GM12878 (cell line): ENCODE measurements around the gene RET. TPM values are rescaled to one million over a fixed set of nuclear protein-coding genes. Genes with fewer than 3 reads are reported as not detected.

Experiments
- ATAC-seq: fragments of 200-7000 bp; cut with Tn5 transposase; 3 replicates; pipeline ENCODE4 v1.9.1; 2020; ENCODE audit warnings: mild to moderate bottlenecking, moderate library complexity
- BruUV-seq: library from RNA; stranded (reverse); fragments of 400-500 nt; replicated peaks from 2 replicates; lab custom pipeline; 2021; lab: Mats Ljungman, UMichigan
- CTCF ChIA-PET: fragments of 300-600 bp; sonication (Branson Sonifier 250); formaldehyde crosslinking; extraction: SDS; loops from one replicate; lab custom pipeline; 2021; ENCODE audit warnings: inconsistent platforms; lab: Yijun Ruan, JAX
- POLR2A ChIA-PET: fragments of 350-600 bp; formaldehyde crosslinking; extraction: SDS; loops from one replicate; lab custom pipeline; 2021; ENCODE audit warnings: inconsistent platforms; lab: Charles Lee
- RAD21 ChIA-PET: fragments of 300-600 bp; sonication (Branson Sonifier 250); formaldehyde crosslinking; loops from one replicate; lab custom pipeline; 2023; ENCODE audit warnings: antibody characterized with exemption; ENCODE audit not compliant: unreplicated experiment; lab: Charles Lee
- SMC1A ChIA-PET: fragments of 300-600 bp; sonication (Branson Sonifier 250); formaldehyde crosslinking; loops from one replicate; lab custom pipeline; 2023; ENCODE audit not compliant: unreplicated experiment, uncharacterized antibody; lab: Charles Lee
- DNase-seq: peaks from one replicate; pipeline ENCODE4 v3.0.0-alpha.2; 2011; ENCODE audit warnings: low read depth, low spot score
- FAIRE-seq: peaks from 3 replicates; lab custom pipeline; 2011; peaks lifted over from hg19 to GRCh38; lab: Jason Lieb, UNC
- H2AFZ ChIP-seq: 2 replicates; pipeline ENCODE4 v1.6.0; 2011; ENCODE audit warnings: low read depth, low read length, control low read depth; ENCODE audit not compliant: control insufficient read depth
- H3K27ac ChIP-seq: 2 replicates; pipeline ENCODE4 v1.5.1; 2011; ENCODE audit warnings: control low read depth; ENCODE audit not compliant: control insufficient read depth, insufficient read depth
- H3K27me3 ChIP-seq, 2 experiments: replicated peaks in 1 of 2; 2 replicates each; pipeline versions ENCODE4 v1.6.0 to v1.6.1; 2011; ENCODE audit warnings: low read length in 1 of 2; ENCODE audit not compliant: control insufficient read depth in 2 of 2, insufficient read depth in 2 of 2
- H3K36me3 ChIP-seq, 2 experiments: 2 replicates each; pipeline ENCODE4 v1.5.1; 2011; ENCODE audit warnings: low read length in 1 of 2; ENCODE audit not compliant: control insufficient read depth in 2 of 2, insufficient read depth in 2 of 2
- H3K4me1 ChIP-seq: 2 replicates; pipeline ENCODE4 v1.6.1; 2011; ENCODE audit warnings: mild to moderate bottlenecking, low read length, moderate library complexity, mixed read lengths; ENCODE audit not compliant: control insufficient read depth, insufficient read depth
- H3K4me2 ChIP-seq: 2 replicates; pipeline ENCODE4 v1.6.0; 2011; ENCODE audit warnings: control low read depth; ENCODE audit not compliant: control insufficient read depth, insufficient read depth
- H3K4me3 ChIP-seq: fragments of 200-600 bp; sonication (generic); 2 replicates; pipeline ENCODE4 v1.5.1; 2016
- H3K79me2 ChIP-seq: 2 replicates; pipeline ENCODE4 v1.6.0; 2011; ENCODE audit warnings: low read length; ENCODE audit not compliant: control insufficient read depth, insufficient read depth
- H3K9ac ChIP-seq: 2 replicates; pipeline ENCODE4 v1.8.0; 2011; ENCODE audit warnings: low read length, control low read depth, mixed read lengths; ENCODE audit not compliant: control insufficient read depth, insufficient read depth
- H3K9me3 ChIP-seq: replicated peaks from 3 replicates; pipeline ENCODE4 v1.5.1; 2011; ENCODE audit warnings: mild to moderate bottlenecking, low read length; ENCODE audit not compliant: control insufficient read depth, insufficient read depth
- H4K20me1 ChIP-seq: 2 replicates; pipeline ENCODE4 v1.6.0; 2011; ENCODE audit not compliant: control insufficient read depth, insufficient read depth
- ELK1 ChIP-seq: IDR thresholded peaks from 2 replicates; pipeline ENCODE4 v1.6.1; 2012; ENCODE audit warnings: low read depth, low read length, improper control_type of control experiment
- FOXK2 ChIP-seq: fragments of 450-650 bp; IDR thresholded peaks from 2 replicates; pipeline ENCODE4 v1.6.1; 2017; ENCODE audit warnings: mild to moderate bottlenecking, moderate library complexity
- GABPA ChIP-seq: IDR thresholded peaks from 2 replicates; pipeline ENCODE4 v1.6.1; 2014; ENCODE audit warnings: antibody characterized with exemption, low read depth, mild to moderate bottlenecking, inconsistent platforms
- HCFC1 ChIP-seq: fragments of 150-350 bp; IDR thresholded peaks from 2 replicates; pipeline ENCODE4 v1.6.1; 2014; ENCODE audit warnings: low read length
- HDGF ChIP-seq: fragments of 450-650 bp; IDR thresholded peaks from 2 replicates; pipeline ENCODE4 v1.6.1; 2016; ENCODE audit warnings: antibody characterized with exemption
- IKZF2 ChIP-seq, 2 experiments: fragments of 450-650 bp; IDR thresholded peaks; 2 replicates each; pipeline ENCODE4 v1.6.1; 2017; ENCODE audit warnings: mild to moderate bottlenecking in 2 of 2, moderate library complexity in 2 of 2
- IRF5 ChIP-seq: fragments of 450-650 bp; IDR thresholded peaks from 2 replicates; pipeline ENCODE4 v1.6.1; 2017; ENCODE audit warnings: borderline replicate concordance
- MTA2 ChIP-seq: fragments of 450-650 bp; IDR thresholded peaks from 2 replicates; pipeline ENCODE4 v1.6.1; 2016; ENCODE audit warnings: low read depth, mild to moderate bottlenecking, moderate library complexity
- NFIC ChIP-seq: IDR thresholded peaks from 2 replicates; pipeline ENCODE4 v1.6.1; 2012; ENCODE audit warnings: low read depth, mild to moderate bottlenecking, inconsistent platforms, low read length, moderate library complexity
- PML ChIP-seq: IDR thresholded peaks from 2 replicates; pipeline ENCODE4 v1.6.1; 2012; ENCODE audit warnings: low read length, inconsistent platforms
- ZNF592 ChIP-seq: fragments of 450-650 bp; IDR thresholded peaks from 2 replicates; pipeline ENCODE4 v1.6.1; 2017; ENCODE audit warnings: mild to moderate bottlenecking, moderate library complexity
- ZNF622 ChIP-seq: fragments of 450-650 bp; IDR thresholded peaks from 2 replicates; pipeline ENCODE4 v1.6.1; 2017; ENCODE audit warnings: mild to moderate bottlenecking, inconsistent platforms
- WGBS: methylation state at CpG from one replicate; pipeline ENCODE4 v1.1.6; 2016; ENCODE audit warnings: low lambda C conversion rate; ENCODE audit not compliant: insufficient replicate concordance, insufficient coverage; ENCODE audit errors: missing lambda C conversion rate; 5-methylcytosine and 5-hydroxymethylcytosine counted together
- in situ Hi-C: fragments of 300-500 bp; cut with MboI; formaldehyde crosslinking; loops from 9 replicates; pipeline ENCODE4 v1.14.3; 2018; ENCODE audit warnings: mixed read lengths
- intact Hi-C: fragments of 100-400 bp; cut with micrococcal nuclease; formaldehyde crosslinking; loops from one replicate; pipeline ENCODE4 v1.14.2; 2022; ENCODE audit not compliant: unreplicated experiment
- polyA plus RNA-seq, 11 experiments: library from polyadenylated mRNA; depleted of rRNA in 4 of 11; unstranded in 6 of 11; stranded (reverse) in 5 of 11; fragments of >200 nt; fragmentation: Nextera tagmentation in 4 of 11; fragmentation: Illumina TruSeq in 1 of 11; extraction: Ambion mirVana in 4 of 11; extraction: Trizol in 1 of 11; gene quantifications; 1 replicate in 1 of 11; 2 replicates in 10 of 11; pipeline versions ENCODE4 v1.2.1 to v1.2.3, GENCODE V29; 2011 to 2016; ENCODE audit warnings: inconsistent platforms in 2 of 11, missing spikeins in 2 of 11, low read depth in 1 of 11
- total RNA-seq, 4 experiments: library from RNA; depleted of rRNA in 3 of 4; stranded (reverse); fragments of >200 nt in 3 of 4; fragmentation: Illumina TruSeq in 1 of 4; extraction: Trizol in 1 of 4; gene quantifications; 2 replicates each; pipeline versions ENCODE4 v1.2.1 to v1.2.3, GENCODE V29; 2013 to 2021
- TF ChIP-seq, protein P1 (sequence below): fragments of 450-650 bp; IDR thresholded peaks from 2 replicates; pipeline ENCODE4 v1.6.1; 2014; ENCODE audit warnings: mild to moderate bottlenecking
- TF ChIP-seq, protein P2 (sequence below): IDR thresholded peaks from 2 replicates; pipeline ENCODE4 v1.6.1; 2012; ENCODE audit warnings: mild to moderate bottlenecking, low read depth, low read length

The RET gene
- total and polyA plus RNA-seq, 10 of the 15 experiments (the other 5 are each of a cell fraction or from before 2014, with no cell fraction given) = not detected

GRCh38 chr10:43044961-43045621, 31.8 kb upstream of the RET start:
- SMC1A ChIA-PET = no interaction called here
- in situ Hi-C loops = no loop called here
- H4K20me1 ChIP-seq = no peaks in the 10 kb centered on the region
- TF ChIP-seq MTA2 = no peak
- no peak for TF ChIP-seq HDGF
- TF ChIP-seq GABPA = no peak
- no peak for TF ChIP-seq HCFC1
- no peak for TF ChIP-seq IRF5
- no peak for TF ChIP-seq PML
- TF ChIP-seq, protein P1, sequence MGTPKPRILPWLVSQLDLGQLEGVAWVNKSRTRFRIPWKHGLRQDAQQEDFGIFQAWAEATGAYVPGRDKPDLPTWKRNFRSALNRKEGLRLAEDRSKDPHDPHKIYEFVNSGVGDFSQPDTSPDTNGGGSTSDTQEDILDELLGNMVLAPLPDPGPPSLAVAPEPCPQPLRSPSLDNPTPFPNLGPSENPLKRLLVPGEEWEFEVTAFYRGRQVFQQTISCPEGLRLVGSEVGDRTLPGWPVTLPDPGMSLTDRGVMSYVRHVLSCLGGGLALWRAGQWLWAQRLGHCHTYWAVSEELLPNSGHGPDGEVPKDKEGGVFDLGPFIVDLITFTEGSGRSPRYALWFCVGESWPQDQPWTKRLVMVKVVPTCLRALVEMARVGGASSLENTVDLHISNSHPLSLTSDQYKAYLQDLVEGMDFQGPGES = no peak
- TF ChIP-seq ZNF622 = no peak
- TF ChIP-seq NFIC = no peak
- TF ChIP-seq IKZF2 (IDR thresholded peaks at IDR 0.05) = no peak
- TF ChIP-seq ZNF592 = no peak
- TF ChIP-seq ELK1 = no peak
- no peak for TF ChIP-seq FOXK2
- TF ChIP-seq, protein P2, sequence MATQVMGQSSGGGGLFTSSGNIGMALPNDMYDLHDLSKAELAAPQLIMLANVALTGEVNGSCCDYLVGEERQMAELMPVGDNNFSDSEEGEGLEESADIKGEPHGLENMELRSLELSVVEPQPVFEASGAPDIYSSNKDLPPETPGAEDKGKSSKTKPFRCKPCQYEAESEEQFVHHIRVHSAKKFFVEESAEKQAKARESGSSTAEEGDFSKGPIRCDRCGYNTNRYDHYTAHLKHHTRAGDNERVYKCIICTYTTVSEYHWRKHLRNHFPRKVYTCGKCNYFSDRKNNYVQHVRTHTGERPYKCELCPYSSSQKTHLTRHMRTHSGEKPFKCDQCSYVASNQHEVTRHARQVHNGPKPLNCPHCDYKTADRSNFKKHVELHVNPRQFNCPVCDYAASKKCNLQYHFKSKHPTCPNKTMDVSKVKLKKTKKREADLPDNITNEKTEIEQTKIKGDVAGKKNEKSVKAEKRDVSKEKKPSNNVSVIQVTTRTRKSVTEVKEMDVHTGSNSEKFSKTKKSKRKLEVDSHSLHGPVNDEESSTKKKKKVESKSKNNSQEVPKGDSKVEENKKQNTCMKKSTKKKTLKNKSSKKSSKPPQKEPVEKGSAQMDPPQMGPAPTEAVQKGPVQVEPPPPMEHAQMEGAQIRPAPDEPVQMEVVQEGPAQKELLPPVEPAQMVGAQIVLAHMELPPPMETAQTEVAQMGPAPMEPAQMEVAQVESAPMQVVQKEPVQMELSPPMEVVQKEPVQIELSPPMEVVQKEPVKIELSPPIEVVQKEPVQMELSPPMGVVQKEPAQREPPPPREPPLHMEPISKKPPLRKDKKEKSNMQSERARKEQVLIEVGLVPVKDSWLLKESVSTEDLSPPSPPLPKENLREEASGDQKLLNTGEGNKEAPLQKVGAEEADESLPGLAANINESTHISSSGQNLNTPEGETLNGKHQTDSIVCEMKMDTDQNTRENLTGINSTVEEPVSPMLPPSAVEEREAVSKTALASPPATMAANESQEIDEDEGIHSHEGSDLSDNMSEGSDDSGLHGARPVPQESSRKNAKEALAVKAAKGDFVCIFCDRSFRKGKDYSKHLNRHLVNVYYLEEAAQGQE = no peak

More at GRCh38 chr10:43044961-43045621, 31.8 kb upstream of the RET start:
- DNase-seq (no peak), ATAC-seq (no peak), FAIRE-seq (no peak)
- H3K9me3 ChIP-seq = no peaks in the 10 kb centered on the region
- H3K27ac ChIP-seq = no peak overlapping the region
- no peaks in the 10 kb centered on the region; a peak in 1 of 4 replicates for H3K27me3 ChIP-seq
- no peak overlapping the region for H3K9ac ChIP-seq
- H2AFZ ChIP-seq = no peak overlapping the region
- no peaks in the 10 kb centered on the region for H3K79me2 ChIP-seq
- POLR2A ChIA-PET = no interaction called here
- no peaks in the 10 kb centered on the region for H3K4me1 ChIP-seq
- no peaks in the 10 kb centered on the region for H3K36me3 ChIP-seq
- H3K4me3 ChIP-seq = no peak overlapping the region
- no TSS peak for BruUV-seq
- no peak overlapping the region for H3K4me2 ChIP-seq
- intact Hi-C loops = no loop called here
- CTCF ChIA-PET = no interaction called here
- RAD21 ChIA-PET = no interaction called here
- 24% methylated on average over 14 of the region's 14 CpGs for WGBS
